Putamen (tissue), 1 donor: ENCODE measurements around the gene GLS2.
"Not testable (repeated sequence)": the region's sequence is repeated elsewhere in the genome, so short reads cannot be mapped to it uniquely, and the experiment has no call there.

Experiments
- DNase-seq: peaks from one replicate; pipeline ENCODE4 v3.0.0-alpha.2; 2016; ENCODE audit warnings: low spot score

GLS2 gene

DNA sequence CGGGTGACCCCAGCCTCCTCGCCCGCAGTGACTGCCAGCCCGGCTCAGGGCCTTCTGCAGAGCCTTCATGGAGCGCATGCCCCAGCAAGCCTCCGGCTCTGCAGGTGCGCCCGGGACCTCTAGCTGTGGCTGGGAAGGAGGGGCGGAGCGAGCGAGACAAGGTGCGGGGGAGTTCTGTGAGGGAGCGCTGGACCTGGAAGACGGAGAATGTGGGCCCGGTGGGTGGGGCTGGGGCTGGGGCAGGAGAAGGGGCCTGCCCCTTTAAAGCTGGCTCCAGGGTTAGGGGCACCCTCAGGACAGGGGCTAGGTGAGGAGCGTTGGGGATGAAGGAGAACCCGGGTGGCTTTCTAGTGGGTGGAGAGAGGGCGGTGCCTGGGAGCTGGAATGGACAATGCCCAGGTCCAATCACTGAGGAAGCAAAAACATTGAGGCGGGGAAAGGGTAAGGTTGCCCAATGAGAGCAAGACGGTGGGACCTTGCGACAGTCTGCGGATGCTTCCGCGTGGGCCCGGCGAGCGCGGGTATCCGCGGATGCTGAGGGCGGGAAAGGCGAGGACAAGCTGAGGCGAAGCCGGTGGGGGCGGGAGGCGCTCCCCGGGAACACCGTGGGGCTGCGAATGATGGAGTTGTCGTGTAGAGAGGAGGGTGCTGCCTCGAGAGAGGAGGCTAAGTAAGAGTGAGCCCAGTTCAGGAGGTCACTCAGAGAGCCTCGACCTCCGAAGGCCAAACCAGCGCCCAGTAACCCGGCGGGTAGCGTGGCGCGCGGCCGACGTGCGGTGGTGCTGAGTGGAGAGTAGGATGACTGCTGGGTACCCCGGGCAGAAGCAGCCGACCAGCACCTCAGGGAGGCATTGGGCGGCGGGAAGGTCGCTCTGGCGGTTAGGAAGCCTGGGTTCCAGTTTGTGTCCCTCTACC lies at the start of gene GLS2:
TSS of gene GLS2 (minus strand) at position 121 of the 915 bp plus-strand sequence. CDS start at position 78, 43 bp downstream.
- peak; percentile 87 for DNase-seq

DNA sequence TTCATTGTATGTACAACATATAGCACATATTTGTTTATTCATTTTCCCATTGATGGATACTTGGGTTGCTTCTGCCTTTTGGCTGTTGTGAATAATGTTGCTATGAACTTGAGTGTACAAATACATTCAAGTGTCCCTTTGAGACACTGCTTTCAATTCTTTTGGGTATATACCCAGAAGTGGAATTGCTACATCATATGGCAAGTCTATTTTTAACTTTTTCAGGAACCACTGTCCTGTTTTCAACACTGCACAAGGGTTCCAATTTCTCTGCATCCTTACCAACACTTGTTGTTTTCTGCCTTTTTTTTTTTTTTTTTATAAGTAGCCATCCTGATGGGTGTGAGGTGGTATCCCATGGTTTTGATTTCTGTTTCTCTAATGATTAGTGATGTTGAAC lies 49.6 kb upstream of the GLS2 start:
- no peak for DNase-seq

DNA sequence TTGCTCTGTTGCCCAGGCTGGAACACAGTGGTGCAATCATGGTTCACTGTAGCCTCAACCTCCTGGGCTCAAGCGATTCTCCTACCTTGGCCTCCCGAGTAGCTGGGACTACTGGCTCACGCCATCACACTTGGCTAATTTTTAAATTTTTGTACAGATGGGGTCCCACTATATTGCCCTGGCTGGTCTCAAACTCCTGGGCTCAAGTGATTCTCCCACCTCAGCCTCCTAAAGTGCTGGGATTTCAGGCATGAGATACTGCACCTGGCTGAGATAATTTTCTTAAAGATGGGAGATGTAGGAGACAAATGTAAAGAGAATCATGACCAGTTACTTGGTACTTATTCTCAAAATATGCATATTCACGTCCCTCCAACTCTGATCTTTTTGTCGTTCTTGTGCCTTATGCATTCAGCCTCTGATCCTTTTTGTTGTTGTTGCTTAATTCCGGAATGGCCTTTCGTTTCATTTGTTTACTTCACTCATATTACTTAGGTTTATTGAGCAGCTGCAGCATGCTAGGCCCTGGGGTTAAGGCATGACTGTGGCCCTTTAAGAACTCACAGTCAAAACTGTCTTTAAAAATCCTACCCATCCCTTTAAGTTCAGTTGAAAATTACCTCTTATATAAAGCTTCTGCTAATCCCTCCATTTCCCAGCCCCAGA lies 42.6 kb upstream of the GLS2 start:
- DNase-seq = no peak

DNA sequence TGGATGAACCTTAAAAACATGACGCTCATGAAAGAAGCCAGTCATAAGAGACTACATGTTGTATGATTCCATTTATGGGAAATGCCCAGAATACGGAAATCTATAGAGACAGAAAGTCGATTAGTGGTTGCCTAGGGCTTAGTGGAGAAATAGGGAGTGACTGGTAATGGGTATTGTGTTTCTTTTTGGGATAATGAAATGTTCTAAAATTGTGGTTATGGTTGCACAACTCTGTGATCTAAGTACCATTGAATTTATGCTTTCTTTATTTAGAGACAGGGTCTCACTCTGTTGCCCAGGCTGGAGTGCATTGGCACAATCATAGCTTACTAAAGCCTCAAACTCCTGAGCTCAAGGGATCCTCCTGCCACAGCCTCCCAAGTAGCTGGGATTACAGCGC lies 41.7 kb upstream of the GLS2 start:
- DNase-seq = no peak

DNA sequence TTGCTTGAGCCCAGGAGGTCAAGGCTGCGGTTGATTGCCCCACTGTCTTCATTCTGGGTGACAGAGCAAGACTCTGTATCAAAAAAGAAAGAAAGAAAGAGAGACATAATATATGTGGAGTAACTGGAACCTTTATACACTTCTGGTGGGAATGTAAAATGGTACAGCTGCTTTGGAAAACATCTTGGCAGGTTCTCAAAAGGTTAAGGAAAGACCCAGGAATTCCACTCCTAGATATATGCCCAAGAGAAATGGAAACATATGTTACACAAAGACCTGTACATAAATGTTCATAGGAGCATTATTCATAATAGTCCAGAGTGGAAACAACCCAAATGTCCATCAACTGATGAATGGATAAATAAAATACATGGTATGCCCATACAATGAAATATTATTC lies 40.9 kb upstream of the GLS2 start:
- no peak for DNase-seq

DNA sequence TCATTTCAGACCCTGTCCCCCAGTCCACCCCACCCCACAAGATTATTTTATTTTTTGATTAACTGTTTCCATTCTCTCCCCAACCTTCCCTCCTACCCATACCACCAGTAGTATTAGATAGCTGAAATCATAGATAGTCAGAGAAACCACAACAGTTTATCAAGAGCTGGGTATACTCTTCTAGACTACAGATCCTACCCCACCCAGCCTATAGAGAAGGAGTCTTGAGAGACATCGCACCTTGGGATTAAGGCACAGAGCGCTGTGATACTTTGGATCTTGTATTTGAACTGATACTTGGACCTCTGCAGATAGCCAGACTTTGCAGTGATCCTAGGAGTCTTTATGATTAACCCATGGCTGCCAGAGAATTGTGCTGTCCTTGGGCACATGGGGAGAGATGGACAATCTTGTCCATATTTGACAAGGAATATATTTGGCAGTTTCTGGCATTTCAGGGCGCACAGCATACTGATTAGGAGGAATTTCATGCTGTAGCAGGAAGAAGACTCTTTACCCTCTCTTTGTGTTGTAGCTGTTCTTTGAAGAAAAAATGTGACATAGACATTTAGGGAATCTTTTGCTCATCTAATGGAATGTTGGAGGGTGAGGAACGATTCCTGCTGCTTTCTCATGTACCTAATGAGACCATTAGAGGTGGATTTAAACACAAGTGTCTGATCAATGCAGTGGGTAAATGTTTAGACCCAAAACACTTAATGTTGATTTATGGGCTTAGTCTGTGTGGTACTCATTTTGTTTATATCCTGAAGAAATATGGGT lies 34.6 kb upstream of the GLS2 start:
- no peak for DNase-seq

DNA sequence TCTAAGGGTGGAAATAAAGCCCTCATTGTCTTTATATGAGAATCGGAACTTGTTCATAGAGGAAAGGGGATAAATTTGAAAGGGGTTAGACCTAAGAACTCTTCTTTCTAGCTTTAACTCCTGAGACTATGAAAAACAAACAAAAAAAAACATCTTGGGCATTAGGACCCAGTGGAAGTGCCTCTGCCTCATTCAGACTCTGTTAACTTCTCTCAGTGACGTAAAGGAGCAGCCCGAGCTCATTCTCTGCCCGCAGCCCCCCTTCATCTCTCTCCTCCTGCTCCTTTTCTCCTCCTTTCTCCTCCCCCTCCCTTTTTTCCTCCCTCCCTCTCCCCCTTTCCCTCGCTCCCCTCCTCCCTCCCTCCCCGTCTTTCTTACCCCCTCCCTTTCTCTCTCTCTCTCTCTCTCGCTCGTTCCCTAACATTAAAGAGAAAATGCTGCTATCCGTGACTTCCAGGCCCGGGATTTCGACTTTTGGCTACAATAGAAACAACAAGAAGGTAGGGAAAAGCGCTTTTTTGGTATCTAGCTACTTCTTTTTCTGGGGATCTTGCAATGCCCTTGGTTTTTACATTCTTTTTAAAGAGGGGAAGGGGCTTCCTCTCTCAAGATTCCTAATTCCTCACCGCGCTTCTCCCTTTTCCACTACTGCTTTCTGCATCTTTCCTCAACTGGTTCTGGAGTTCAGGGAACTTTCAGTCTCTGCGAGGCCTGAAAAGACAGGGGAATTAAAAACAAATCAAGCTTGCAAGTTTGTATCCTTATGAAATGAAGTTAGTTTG lies 33.8 kb upstream of the GLS2 start, which contains the start of gene RBMS2:
TSS of gene RBMS2 (plus strand) at position 231 of the 782 bp plus-strand sequence. CDS start at position 435, 204 bp downstream.
- peak; percentile 80 for DNase-seq

DNA sequence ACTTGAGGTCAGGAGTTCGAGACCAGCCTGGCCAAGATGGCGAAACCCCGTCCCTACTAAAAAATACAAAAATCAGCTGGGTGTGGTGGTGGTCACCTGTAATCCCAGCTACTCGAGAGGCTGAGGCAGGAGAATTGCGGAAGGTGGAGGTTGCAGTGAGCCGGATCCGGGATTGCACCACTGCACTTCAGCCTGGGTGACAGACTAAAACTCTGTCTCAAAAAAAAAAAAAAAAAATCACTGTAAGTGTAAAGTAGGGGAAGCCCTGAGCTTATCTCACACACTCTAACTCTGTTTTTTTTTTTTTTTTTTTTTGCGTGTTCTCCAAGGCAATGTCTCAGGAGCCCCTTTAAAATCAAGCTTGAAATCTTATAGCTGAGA lies 33.2 kb upstream of the GLS2 start:
- DNase-seq = no peak

DNA sequence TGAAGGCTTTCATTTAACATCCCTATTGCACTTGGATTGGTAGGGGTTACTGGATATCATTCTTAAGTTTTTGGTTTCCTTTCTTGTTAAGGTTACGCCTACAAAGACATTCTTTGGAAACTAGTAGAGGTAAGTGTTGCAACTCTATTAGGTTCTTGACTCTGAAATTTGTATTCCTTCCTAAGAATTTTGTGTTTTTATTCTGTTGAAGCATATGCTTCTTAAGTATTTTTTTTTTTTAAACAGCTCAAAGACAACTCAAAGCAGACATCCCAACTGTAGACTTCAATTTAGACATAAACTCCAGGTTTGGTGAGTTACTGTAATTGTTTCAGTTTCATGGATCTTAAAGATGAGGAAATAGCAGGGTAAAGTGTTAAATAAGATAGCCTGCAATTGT lies 32.5 kb upstream of the GLS2 start:
- no peak for DNase-seq

DNA sequence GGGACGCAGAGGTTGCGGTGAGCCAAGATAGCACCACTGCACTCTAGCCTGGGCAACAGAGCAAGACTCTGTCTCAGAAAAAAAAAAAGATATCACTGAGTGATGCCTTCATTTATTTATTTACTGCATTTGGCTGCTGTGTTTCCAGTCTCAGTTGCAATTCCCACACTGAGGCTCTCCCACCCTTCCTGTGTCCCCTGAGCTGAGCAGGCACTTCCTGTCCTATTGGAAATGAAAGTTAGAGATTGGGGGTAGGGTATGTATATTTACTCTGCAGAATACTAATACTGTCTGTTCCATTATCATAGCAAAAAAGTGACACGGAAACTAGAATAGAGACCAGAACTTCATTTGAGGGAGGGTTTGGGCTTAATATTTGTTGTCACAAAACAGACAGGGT lies 32.1 kb upstream of the GLS2 start:
- no peak for DNase-seq

DNA sequence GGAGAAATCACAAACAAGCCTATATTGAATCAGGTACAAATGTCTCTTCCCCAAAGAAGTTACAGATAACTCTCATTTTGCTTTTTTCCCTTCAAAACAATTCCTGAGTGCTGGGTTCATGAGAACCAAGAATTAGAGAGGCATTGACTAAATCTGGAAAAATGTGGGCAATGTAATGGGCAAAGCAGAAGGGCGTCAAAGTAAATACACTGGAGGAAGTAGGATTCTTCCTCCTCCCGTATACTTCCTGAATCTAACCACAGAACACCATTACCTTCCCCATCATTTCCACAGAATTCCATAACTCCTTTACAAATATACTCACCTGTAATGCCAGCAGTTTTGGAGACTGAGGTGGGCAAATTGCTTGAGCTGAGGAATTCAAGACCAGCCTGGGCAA lies 30.6 kb upstream of the GLS2 start:
- DNase-seq = no peak

DNA sequence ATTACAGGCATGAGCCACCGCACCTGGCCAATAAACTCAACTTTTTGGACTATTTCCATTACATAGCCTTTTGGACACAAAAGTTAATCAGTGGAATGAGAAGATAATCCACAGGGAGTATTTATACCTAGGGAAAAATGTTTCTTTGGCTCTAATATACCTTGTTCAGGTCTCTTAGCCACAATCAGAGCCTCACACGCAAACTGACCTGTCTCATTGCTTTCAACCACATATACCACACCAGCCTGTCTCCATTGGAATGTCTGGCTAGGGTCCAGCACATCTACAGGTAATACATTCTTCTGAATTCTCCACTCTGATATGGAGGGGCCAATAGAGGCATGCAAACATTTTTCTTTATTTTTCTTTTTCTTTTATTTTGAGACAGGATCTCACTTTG lies 29.9 kb upstream of the GLS2 start:
- DNase-seq = no peak

DNA sequence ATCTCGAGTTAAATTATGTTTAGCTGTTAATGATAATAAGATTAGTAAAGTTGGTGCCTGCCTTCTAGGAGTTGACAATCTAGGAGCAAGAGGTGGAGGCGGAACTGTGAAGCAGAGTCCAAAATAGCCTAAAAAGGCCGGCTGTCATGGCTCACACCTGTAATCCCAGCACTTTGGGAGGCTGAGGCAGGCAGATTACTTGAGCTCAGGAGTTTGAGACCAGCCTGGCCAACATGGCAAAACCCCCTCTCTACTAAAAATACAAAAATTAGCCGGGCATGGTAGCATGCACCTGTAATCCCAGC lies 26.0 kb upstream of the GLS2 start:
- not testable (repeated sequence) for DNase-seq

DNA sequence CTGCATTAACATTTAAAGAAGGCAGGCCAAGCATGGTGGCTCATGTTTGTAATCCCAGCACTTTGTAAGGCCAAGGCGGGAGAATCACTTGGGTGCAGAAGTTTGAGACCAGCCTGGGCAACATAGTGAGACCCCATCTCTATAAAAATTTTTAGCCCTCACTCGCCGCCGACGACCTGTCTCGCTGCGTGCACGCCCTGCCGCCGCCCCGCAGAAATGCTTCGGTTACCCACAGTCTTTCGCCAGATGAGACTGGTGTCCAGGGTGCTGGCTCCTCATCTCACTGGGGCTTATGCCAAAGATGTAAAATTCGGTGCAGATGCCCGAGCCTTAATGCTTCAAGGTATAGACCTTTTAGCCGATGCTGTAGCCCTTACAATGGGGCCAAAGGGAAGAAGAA lies 22.8 kb upstream of the GLS2 start:
- DNase-seq = no peak

DNA sequence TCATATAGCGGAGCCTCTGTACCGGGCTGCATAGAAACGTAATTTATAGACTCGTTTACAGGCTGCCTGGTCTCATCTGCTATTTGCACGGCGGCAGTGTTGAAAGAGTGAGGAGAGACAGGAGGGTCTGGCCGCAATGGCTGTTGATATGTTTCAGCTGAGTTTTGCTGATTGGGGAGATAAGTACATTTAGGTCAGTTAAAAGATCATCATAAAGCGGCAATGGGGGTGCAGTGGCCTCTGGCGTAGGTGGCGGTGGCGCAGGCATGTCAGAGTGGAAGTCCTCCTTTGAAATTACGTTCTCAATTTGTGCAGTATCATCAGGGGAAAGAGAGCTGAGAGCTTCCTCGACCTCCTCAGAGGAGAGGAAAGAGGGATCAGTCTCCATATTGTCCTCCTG lies 11.9 kb upstream of the GLS2 start:
- DNase-seq = not testable (repeated sequence)

DNA sequence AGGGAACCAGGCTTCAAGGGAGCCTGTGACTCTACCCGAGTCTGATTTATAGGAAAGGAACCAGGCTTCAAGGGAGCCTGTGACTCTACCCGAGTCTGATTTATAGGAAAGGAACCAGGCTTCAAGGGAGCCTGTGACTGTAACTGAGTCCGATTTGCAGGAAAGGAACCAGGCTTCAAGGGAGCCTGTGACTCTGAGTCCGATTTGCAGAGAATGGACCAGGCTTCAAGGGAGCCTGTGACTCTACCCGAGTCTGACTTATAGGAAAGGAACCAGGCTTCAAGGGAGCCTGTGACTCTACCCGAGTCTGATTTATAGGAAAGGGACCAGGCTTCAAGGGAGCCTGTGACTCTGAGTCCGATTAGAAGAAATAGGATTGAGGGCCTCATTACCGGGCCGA lies 11.5 kb upstream of the GLS2 start:
- not testable (repeated sequence) for DNase-seq

DNA sequence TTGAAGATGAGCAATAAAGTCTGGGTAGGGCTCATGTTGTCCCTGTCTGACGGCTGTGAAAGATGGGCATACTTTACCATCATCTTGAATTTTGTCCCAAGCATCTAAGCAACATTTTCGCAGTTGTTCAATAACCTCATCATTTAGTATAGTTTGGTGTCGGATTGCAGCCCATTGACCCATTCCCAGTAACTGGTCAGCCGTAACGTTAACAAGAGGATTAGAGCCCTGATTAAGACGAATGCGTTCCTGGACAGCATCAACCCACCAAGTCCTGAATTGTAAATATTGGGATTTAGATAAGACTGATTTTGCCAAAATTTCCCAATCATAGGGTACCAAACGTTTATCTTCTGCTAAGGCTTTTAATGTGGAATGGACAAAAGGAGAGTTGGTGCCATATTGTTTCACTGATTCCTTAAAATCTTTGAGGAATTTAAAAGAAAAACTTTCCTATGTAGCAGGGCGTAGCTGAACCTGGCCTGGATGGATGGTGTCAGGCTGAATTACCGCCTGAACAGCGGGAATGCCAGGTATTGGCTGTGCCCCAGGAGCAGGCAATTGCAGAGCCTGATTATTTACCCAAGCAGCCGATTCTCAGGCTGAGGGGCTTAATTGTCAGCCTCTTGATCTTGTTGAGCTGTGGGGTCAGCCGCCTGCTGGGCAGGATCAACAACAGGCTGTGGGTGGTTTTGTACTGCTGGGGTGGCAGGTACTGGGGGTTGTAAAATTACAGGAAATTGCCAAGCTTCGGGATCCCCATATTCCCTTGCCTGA lies 10.4 kb upstream of the GLS2 start:
- DNase-seq = not testable (repeated sequence)

DNA sequence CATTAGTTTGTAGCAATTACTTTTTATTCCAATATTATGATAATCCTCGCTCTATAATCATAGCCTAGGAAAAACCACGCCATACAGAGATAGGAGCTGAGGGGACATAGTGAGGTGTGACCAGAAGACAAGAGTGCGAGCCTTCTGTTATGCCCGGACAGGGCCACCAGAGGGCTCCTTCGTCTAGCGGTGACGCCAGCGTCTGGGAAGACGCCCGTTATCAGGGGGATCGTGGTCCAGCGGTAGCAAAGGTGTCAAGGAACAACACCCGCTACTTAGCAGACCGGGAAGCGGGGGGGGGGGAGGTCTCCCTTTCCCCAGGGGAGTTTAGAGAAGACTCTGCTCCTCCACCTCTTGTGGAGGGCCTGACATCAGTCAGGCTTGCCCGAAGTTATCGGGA lies 8.7 kb upstream of the GLS2 start:
- DNase-seq = not testable (repeated sequence)

DNA sequence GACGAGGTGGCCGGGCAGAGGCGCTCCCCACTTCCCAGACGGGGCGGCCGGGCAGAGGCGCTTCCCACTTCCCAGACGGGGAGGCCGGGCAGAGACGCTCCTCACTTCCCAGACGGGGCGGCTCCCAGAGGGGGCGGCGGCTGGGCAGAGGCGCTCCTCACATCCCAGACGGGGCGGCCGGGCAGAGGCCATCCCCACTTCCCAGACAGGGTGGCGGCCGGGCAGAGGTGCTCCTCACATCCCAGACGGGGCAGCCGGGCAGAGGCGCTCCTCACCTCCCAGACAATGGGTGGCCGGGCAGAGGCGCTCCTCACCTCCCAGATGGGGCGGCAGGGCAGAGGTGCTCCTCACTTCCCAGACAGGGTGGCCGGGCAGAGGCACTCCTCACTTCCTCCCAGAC lies 6.5 kb upstream of the GLS2 start:
- DNase-seq = not testable (repeated sequence)

DNA sequence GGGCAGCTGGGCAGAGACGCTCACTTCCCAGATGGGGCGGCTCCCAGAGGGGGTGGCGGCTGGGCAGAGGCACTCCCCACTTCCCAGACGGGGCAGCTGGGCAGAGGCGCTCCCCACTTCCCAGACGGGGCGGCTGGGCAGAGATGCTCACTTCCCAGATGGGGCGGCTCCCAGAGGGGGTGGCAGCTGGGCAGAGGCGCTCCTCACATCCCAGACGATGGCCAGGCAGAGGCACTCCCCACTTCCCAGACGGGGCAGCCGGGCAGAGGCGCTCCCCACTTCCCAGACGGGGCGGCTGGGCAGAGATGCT lies 6.1 kb upstream of the GLS2 start:
- DNase-seq = not testable (repeated sequence)

DNA sequence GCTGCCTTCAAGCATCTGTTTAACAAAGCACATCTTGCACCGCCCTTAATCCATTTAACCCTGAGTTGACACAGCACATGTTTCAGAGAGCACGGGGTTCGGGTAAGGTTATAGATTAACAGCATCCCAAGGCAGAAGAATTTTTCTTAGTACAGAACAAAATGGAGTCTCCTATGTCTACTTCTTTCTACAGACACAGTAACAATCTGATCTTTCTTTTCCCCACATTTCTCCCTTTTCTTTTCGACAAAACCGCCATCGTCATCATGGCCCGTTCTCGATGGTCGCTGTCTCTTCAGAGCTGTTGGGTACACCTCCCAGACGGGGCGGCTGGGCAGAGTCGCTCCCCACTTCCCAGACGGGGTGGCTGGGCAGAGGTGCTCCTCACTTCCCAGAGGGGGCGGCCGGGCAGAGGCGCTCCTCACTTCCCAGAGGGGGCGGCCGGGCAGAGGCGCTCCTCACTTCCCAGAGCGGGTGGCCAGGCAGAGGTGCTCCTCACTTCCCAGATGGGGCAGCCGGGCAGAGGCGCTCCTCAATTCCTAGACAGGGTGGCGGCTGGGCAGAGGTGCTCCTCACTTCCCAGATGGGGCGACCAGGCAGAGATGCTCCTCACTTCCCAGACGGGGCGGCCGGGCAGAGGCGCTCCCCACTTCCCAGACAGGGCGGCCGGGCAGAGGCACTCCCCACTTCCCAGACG lies 5.6 kb upstream of the GLS2 start:
- not testable (repeated sequence) for DNase-seq
